GM23338 (cell line): ENCODE measurements around the gene DTX1.

Experiments used
- CTCF ChIP-seq, 2 experiments: fragments of 200-600 bp in 1 of 2; sonication (generic) in 1 of 2; conservative IDR thresholded peaks; 2 replicates each; pipeline versions ENCODE4 v1.5.1 to v1.6.1; 2016 to 2017; ENCODE audit warnings: antibody characterized with exemption in 2 of 2, low read depth in 2 of 2, mild to moderate bottlenecking in 2 of 2, moderate library complexity in 1 of 2
- ETS1 ChIP-seq: IDR thresholded peaks from 2 replicates; pipeline ENCODE4 v1.6.1; 2016; ENCODE audit warnings: antibody characterized with exemption
- EZH2 ChIP-seq: fragments of 200-600 bp; sonication (generic); IDR thresholded peaks from one replicate; pipeline ENCODE4 v1.8.0; 2017; ENCODE audit warnings: antibody characterized with exemption, mild to moderate bottlenecking, low read depth; ENCODE audit not compliant: unreplicated experiment
- EZH2phosphoT487 ChIP-seq: fragments of 200-600 bp; sonication (generic); IDR thresholded peaks from one replicate; pipeline ENCODE4 v1.8.1; 2018; ENCODE audit warnings: antibody characterized with exemption; ENCODE audit not compliant: unreplicated experiment
- JUNB ChIP-seq: IDR thresholded peaks from one replicate; pipeline ENCODE4 v1.6.1; 2016; ENCODE audit warnings: antibody characterized with exemption; ENCODE audit not compliant: unreplicated experiment
- NANOG ChIP-seq: IDR thresholded peaks from 2 replicates; pipeline ENCODE4 v1.6.1; 2016; ENCODE audit warnings: antibody characterized with exemption, borderline replicate concordance
- POLR2AphosphoS5 ChIP-seq: IDR thresholded peaks from 2 replicates; pipeline ENCODE4 v1.6.1; 2016; ENCODE audit warnings: antibody characterized with exemption, low read depth
- REST ChIP-seq: IDR thresholded peaks from one replicate; pipeline ENCODE4 v1.6.1; 2018; ENCODE audit warnings: antibody characterized with exemption; ENCODE audit not compliant: unreplicated experiment
- ZNF114 ChIP-seq: fragments of 250-450 bp; sonication (Bioruptor Pico); IDR thresholded peaks from 2 replicates; pipeline ENCODE4 v1.5.0; 2020; ENCODE audit warnings: mild to moderate bottlenecking, moderate library complexity

GRCh38 chr12:113056631-113057488 is at the start of gene DTX1:
- TF ChIP-seq CTCF (conservative IDR thresholded peaks at IDR 0.05; ENCODE audit: low read depth in 2 of 2) (no peak), JUNB (no peak), POLR2AphosphoS5 (no peak), ETS1 (no peak), EZH2phosphoT487 (no peak), NANOG (no peak), REST (no peak), EZH2 (no peak), ZNF114 (CRISPR knock-in tag) (no peak)
